Gastroesophageal sphincter (tissue), 4 donors: ENCODE data around the gene CLSTN2. TPM values are rescaled to one million over a fixed set of nuclear protein-coding genes. Genes with fewer than 3 reads are reported as not detected.

Experiments
- ATAC-seq: fragments of 150-250 bp; one replicate; pipeline ENCODE4 v1.9.1; 2016; ENCODE audit warnings: mild to moderate bottlenecking, moderate library complexity
- H3K27ac ChIP-seq, 4 donors: fragments of 200-600 bp; sonication (generic) in 3 of 4; 1 replicate in 3 of 4; 2 replicates in 1 of 4; pipeline ENCODE4 v1.5.1; 2016 to 2019
- H3K27me3 ChIP-seq: fragments of 200-600 bp; sonication (generic); one replicate; pipeline ENCODE4 v1.5.1; 2019
- H3K36me3 ChIP-seq, 2 donors: fragments of 200-600 bp; sonication (generic); one replicate each; pipeline ENCODE4 v1.5.1; 2019; ENCODE audit warnings: control low read depth in 1 of 2
- H3K4me1 ChIP-seq, 3 donors: fragments of 200-600 bp; sonication (generic); 1 replicate in 2 of 3; 2 replicates in 1 of 3; pipeline ENCODE4 v1.5.1; 2016 to 2019; ENCODE audit warnings: control low read depth in 2 of 3
- H3K4me3 ChIP-seq, 2 donors: fragments of 200-600 bp; sonication (generic); one replicate each; pipeline ENCODE4 v1.5.1; 2019; ENCODE audit warnings: mild to moderate bottlenecking in 1 of 2, moderate library complexity in 1 of 2
- H3K9me3 ChIP-seq, 3 donors: fragments of 200-600 bp; sonication (generic); one replicate each; pipeline ENCODE4 v1.5.1; 2017 to 2019; ENCODE audit warnings: control low read depth in 2 of 3
- CTCF ChIP-seq, 4 experiments: fragments of 200-600 bp in 2 of 4; fragments of 450-650 bp in 2 of 4; sonication (generic) in 1 of 4; IDR thresholded peaks; one replicate each; pipeline ENCODE4 v1.5.1; 2017 to 2019; ENCODE audit warnings: antibody characterized with exemption in 4 of 4, mild to moderate bottlenecking in 2 of 4, moderate library complexity in 2 of 4
- EP300 ChIP-seq: sonication (generic); formaldehyde crosslinking; IDR thresholded peaks from one replicate; pipeline ENCODE4 v1.6.1; 2017; ENCODE audit warnings: antibody characterized with exemption, mild to moderate bottlenecking
- POLR2A ChIP-seq, 2 donors: fragments of 450-650 bp; IDR thresholded peaks; one replicate each; pipeline ENCODE4 v1.6.1; 2017; ENCODE audit warnings: antibody characterized with exemption in 2 of 2, mild to moderate bottlenecking in 2 of 2, moderate library complexity in 1 of 2
- POLR2AphosphoS5 ChIP-seq: sonication (generic); formaldehyde crosslinking; IDR thresholded peaks from one replicate; pipeline ENCODE4 v1.6.1; 2017; ENCODE audit warnings: antibody characterized with exemption
- WGBS, 2 donors: methylation state at CpG; one replicate each; pipeline ENCODE4 v1.1.5; 2018; ENCODE audit warnings: low coverage in 1 of 2; 5-methylcytosine and 5-hydroxymethylcytosine counted together
- total RNA-seq, 4 donors: library from RNA; depleted of rRNA; stranded (reverse); fragments of >200 nt; gene quantifications; one replicate each; pipeline ENCODE4 v1.1.0, GENCODE V29; 2016

Gene CLSTN2
- total RNA-seq, 4 donors from 2014 or later = 6.6 to 9.7 (median 7.7) TPM

GRCh38 chr3:140586311-140586710 lies 651.3 kb downstream of the CLSTN2 start:
- H3K27ac ChIP-seq = no peak overlapping the region

GRCh38 chr3:140588558-140588957 lies 653.6 kb downstream of the CLSTN2 start:
- Histone ChIP-seq H3K27ac (no peak overlapping the region), H3K27me3 (no peaks in the 10 kb centered on the region), H3K9me3 (no peaks in the 10 kb centered on the region), H3K36me3 (no peaks in the 10 kb centered on the region), H3K4me3 (no peak overlapping the region), H3K4me1 (peaks cover 0 to 21% (median 0%) of the 10 kb centered on the region in 3 donors)
- ATAC-seq = no peak
- 42 to 67% methylated on average over 1 to 3 of the region's 3 CpGs for WGBS, 2 donors
- TF ChIP-seq EP300 (no peak), POLR2AphosphoS5 (no peak), POLR2A (IDR thresholded peaks at IDR 0.05) (no peak), CTCF (IDR thresholded peaks at IDR 0.05) (no peak)

More at GRCh38 chr3:140586311-140586710, 651.3 kb downstream of the CLSTN2 start:
- H3K4me1 ChIP-seq = peaks cover 0 to 21% (median 0%) of the 10 kb centered on the region in 3 donors
- no peaks in the 10 kb centered on the region for H3K27me3 ChIP-seq
- WGBS, 2 donors = 8 to 28% methylated on average over 3 to 4 of the region's 4 CpGs
- TF ChIP-seq POLR2AphosphoS5 (no peak), EP300 (no peak), CTCF (IDR thresholded peaks at IDR 0.05) (no peak), POLR2A (IDR thresholded peaks at IDR 0.05) (no peak)
- H3K36me3 ChIP-seq = no peaks in the 10 kb centered on the region
- ATAC-seq = no peak
- H3K9me3 ChIP-seq = no peaks in the 10 kb centered on the region
- no peak overlapping the region for H3K4me3 ChIP-seq

- TF ChIP-seq EP300 (no peak), CTCF (IDR thresholded peaks at IDR 0.05) (no peak), POLR2AphosphoS5 (no peak), POLR2A (IDR thresholded peaks at IDR 0.05) (no peak)
- Histone ChIP-seq H3K4me3 (no peak overlapping the region), H3K27me3 (no peaks in the 10 kb centered on the region), H3K4me1 (peaks cover 0 to 20% (median 0%) of the 10 kb centered on the region in 3 donors), H3K36me3 (no peaks in the 10 kb centered on the region), H3K27ac (no peak overlapping the region), H3K9me3 (no peaks in the 10 kb centered on the region)
- 57 to 96% methylated on average over 1 to 3 of the region's 3 CpGs for WGBS, 2 donors
- ATAC-seq = no peak
Observed at GRCh38 chr3:140593766-140594165, 658.8 kb downstream of the CLSTN2 start.

GRCh38 chr3:140595295-140595694 lies 660.3 kb downstream of the CLSTN2 start:
- H3K27me3 ChIP-seq = no peaks in the 10 kb centered on the region
- no peaks in the 10 kb centered on the region for H3K36me3 ChIP-seq
- H3K4me3 ChIP-seq = no peak overlapping the region
- WGBS, 2 donors = 55 to 69% methylated on average over 2 of the region's 2 CpGs
- H3K4me1 ChIP-seq = peaks cover 0 to 18% (median 0%) of the 10 kb centered on the region in 3 donors
- H3K27ac ChIP-seq = no peak overlapping the region
- no peak for TF ChIP-seq POLR2AphosphoS5
- no peak for TF ChIP-seq CTCF (IDR thresholded peaks at IDR 0.05)
- no peak for TF ChIP-seq POLR2A (IDR thresholded peaks at IDR 0.05)
- TF ChIP-seq EP300 = no peak
- no peaks in the 10 kb centered on the region for H3K9me3 ChIP-seq
- no peak for ATAC-seq

- 79 to 83% methylated on average over 3 of the region's 3 CpGs for WGBS, 2 donors
- H3K4me3 ChIP-seq = no peak overlapping the region
- peaks cover 0 to 16% (median 0%) of the 10 kb centered on the region in 3 donors for H3K4me1 ChIP-seq
- TF ChIP-seq CTCF (IDR thresholded peaks at IDR 0.05) (no peak), EP300 (no peak), POLR2A (IDR thresholded peaks at IDR 0.05) (no peak)
- H3K9me3 ChIP-seq = no peaks in the 10 kb centered on the region
- no peak overlapping the region for H3K27ac ChIP-seq
- H3K27me3 ChIP-seq = no peaks in the 10 kb centered on the region
- ATAC-seq = no peak
- H3K36me3 ChIP-seq = no peaks in the 10 kb centered on the region
Observed at GRCh38 chr3:140597364-140597763, 662.4 kb downstream of the CLSTN2 start.
